ENCODE measurements around the gene DMKN. TPM values are rescaled to one million over a fixed set of nuclear protein-coding genes. Genes with fewer than 3 reads are reported as not detected.
A peak's percentile ranks its signal among the peaks of the same experiment; 100 is the strongest.

The DMKN gene
- total RNA-seq, 1 donor from 2014 or later = 213 TPM

GRCh38 chr19:35560271-35560670, 46.8 kb upstream of the DMKN start:
- DNase-seq (ENCODE audit: low spot score, unreplicated experiment) = no peak
- H3K27ac Mint-ChIP-seq = no peak overlapping the region
- no peak for TF ChIP-seq CTCF (IDR thresholded peaks at IDR 0.05; ENCODE audit: unreplicated experiment)
- H3K36me3 Mint-ChIP-seq (ENCODE audit: insufficient read depth) = no peaks in the 10 kb centered on the region
- no peak overlapping the region for H3K4me3 Mint-ChIP-seq (ENCODE audit: low read depth)
- peaks cover 72% of the 10 kb centered on the region for H3K27me3 Mint-ChIP-seq
- H3K9me3 Mint-ChIP-seq (ENCODE audit: low read depth) = no peaks in the 10 kb centered on the region
- H3K4me1 Mint-ChIP-seq (ENCODE audit: low read depth) = no peaks in the 10 kb centered on the region

DNA sequence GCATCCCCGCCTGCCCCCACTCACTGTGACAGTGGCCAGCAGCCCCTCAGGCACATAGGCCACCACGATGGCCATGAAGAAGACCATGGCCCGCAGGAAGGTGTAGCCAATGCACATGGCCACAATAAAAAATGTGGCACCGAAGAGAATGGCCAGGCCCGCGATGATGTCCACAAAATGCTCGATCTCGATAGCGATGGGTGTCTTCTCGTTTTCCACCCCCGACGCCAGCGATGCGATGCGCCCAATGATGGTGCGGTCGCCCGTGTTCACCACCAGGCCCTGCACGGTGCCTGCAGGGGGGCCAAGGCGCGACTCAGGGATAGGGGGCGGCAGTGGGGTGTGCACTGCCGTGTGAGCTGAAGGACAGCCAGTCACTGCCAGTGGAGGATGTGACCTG, 46.3 kb upstream of the DMKN start:
- TF ChIP-seq CTCF (IDR thresholded peaks at IDR 0.05; ENCODE audit: unreplicated experiment) = no peak

DNA sequence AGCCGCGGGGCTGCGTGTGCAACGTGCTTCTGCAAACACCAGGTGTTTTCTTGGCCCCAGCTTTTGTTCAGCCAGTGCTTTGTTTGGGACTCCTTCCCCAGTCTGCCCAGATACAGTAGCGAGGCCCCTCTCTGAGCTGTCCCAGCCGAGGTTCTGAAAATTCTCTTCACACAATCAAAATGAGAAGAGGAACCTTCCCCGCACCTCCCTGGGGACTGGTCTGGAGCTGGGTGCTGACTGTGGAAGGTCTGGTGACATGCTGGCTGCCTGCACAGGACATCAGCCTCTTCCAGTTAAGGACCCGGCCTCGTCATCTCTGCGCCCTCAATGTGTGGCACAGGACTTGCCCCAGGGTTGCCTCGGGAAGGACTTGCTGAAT, 45.8 kb upstream of the DMKN start:
- Mint-ChIP-seq H3K4me3 (ENCODE audit: low read depth) (no peak overlapping the region), H3K27ac (no peak overlapping the region), H3K36me3 (ENCODE audit: insufficient read depth) (no peaks in the 10 kb centered on the region), H3K4me1 (ENCODE audit: low read depth) (no peaks in the 10 kb centered on the region), H3K9me3 (ENCODE audit: low read depth) (no peaks in the 10 kb centered on the region), H3K27me3 (peaks cover 80% of the 10 kb centered on the region)
- TF ChIP-seq CTCF (IDR thresholded peaks at IDR 0.05; ENCODE audit: unreplicated experiment) = no peak
- DNase-seq (ENCODE audit: low spot score, unreplicated experiment) = no peak

More for the DNA sequence above, 46.3 kb upstream of the DMKN start:
- Mint-ChIP-seq H3K36me3 (ENCODE audit: insufficient read depth) (no peaks in the 10 kb centered on the region), H3K27ac (no peak overlapping the region), H3K27me3 (peaks cover 75% of the 10 kb centered on the region), H3K9me3 (ENCODE audit: low read depth) (no peaks in the 10 kb centered on the region), H3K4me1 (ENCODE audit: low read depth) (no peaks in the 10 kb centered on the region), H3K4me3 (ENCODE audit: low read depth) (no peak overlapping the region)
- DNase-seq (ENCODE audit: low spot score, unreplicated experiment) = no peak

DNA sequence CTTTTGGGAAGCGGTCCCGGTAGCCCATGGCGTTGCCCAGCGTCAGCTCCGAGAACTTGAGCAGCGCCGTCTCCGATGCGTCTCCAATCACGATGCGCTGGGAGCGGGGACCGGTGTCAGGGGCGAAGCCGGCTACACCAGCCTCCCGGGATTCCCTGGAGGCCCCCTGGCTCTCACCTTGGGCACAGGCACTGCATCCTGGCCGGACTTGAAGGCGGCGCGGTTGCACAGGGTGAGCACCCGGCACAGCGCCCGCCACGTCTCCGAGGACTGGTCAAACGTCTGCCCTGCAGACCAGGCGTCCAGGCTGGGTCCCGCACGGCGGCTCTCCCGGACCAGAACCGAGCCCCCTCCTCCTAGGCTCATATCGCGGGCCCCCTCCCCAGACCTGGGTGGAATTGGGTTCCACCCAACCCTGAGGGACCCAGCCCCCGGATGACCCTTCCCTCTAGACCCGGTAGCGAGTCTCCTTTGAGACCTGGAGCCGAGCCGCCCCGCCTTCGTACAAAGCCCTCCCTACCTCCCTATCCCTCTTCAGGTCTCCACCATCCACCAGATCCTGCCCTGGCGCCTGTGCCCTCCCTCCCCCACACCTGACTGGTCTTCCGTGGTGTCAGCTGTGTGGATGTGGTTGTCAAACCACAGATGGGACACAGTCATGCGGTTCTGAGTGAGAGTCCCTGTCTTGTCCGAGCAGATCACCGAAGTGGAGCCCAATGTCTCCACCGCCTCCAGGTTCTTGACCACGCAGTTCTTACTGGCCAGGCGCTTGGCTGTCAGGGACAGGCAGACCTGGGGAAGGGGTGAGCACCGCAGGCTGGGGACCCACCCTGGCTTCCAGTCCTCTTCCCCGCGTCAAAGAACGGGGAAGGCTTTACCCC, 45.2 kb upstream of the DMKN start:
- Mint-ChIP-seq H3K27ac (no peak overlapping the region), H3K9me3 (ENCODE audit: low read depth) (no peaks in the 10 kb centered on the region), H3K4me3 (ENCODE audit: low read depth) (no peak overlapping the region), H3K27me3 (peaks cover 82% of the 10 kb centered on the region), H3K4me1 (ENCODE audit: low read depth) (no peaks in the 10 kb centered on the region), H3K36me3 (ENCODE audit: insufficient read depth) (no peaks in the 10 kb centered on the region)
- DNase-seq (ENCODE audit: low spot score, unreplicated experiment) = no peak
- TF ChIP-seq CTCF (IDR thresholded peaks at IDR 0.05; ENCODE audit: unreplicated experiment) = no peak

- peaks cover 84% of the 10 kb centered on the region for H3K27me3 Mint-ChIP-seq
Observed at GRCh38 chr19:35557539-35558399, 44.3 kb upstream of the DMKN start.

More at GRCh38 chr19:35557539-35558399, 44.3 kb upstream of the DMKN start:
- DNase-seq (ENCODE audit: low spot score, unreplicated experiment) = peak; percentile 73
- Mint-ChIP-seq H3K9me3 (ENCODE audit: low read depth) (no peaks in the 10 kb centered on the region), H3K27ac (peak overlapping the region; percentile 47), H3K4me3 (ENCODE audit: low read depth) (peak overlapping the region; percentile 75), H3K36me3 (ENCODE audit: insufficient read depth) (no peaks in the 10 kb centered on the region), H3K4me1 (ENCODE audit: low read depth) (no peaks in the 10 kb centered on the region)
- no peak for TF ChIP-seq CTCF (IDR thresholded peaks at IDR 0.05; ENCODE audit: unreplicated experiment)
